IPS-18c (cell line): ENCODE results near the gene BRD3.

Experiments used
- H3K4me3 ChIP-seq: 2 replicates; pipeline ENCODE4 v1.7.0; 2013; ENCODE audit warnings: low read depth, mild to moderate bottlenecking, low read length, moderate library complexity; ENCODE audit not compliant: insufficient read depth
- H3K9me3 ChIP-seq: one replicate; pipeline ENCODE4 v1.6.1; 2013; ENCODE audit warnings: mild to moderate bottlenecking, low read length, moderate library complexity; ENCODE audit not compliant: control insufficient read depth, insufficient read depth

The BRD3 gene

GRCh38 chr9:133980864-133981588, 86.8 kb downstream of the BRD3 start:
- no peak overlapping the region for H3K4me3 ChIP-seq
- H3K9me3 ChIP-seq, result no peaks in the 10 kb centered on the region
